Stomach (tissue), 9 donors: ENCODE data around the gene ZMIZ1. TPM values are rescaled to one million over a fixed set of nuclear protein-coding genes. Genes with fewer than 3 reads are reported as not detected.
"Not testable (repeated sequence)": the region's sequence is repeated elsewhere in the genome, so short reads cannot be mapped to it uniquely, and the experiment has no call there.

Experiments used
- DNase-seq, 2 donors: peaks; one replicate each; pipeline versions ENCODE4 v3.0.0 to v3.0.0-alpha.2; 2013 to 2019
- H3K27ac ChIP-seq, 5 donors: fragments of 200-600 bp in 4 of 5; sonication (generic) in 4 of 5; one replicate each; pipeline ENCODE4 v1.5.1; 2013 to 2019; ENCODE audit warnings: mild to moderate bottlenecking in 1 of 5, moderate library complexity in 1 of 5
- H3K27me3 ChIP-seq, 3 donors: fragments of 200-600 bp; sonication (generic); one replicate each; pipeline ENCODE4 v1.5.1; 2017 to 2019; ENCODE audit warnings: mixed run types in 1 of 3
- H3K36me3 ChIP-seq, 4 donors: fragments of 200-600 bp; sonication (generic); 1 replicate in 3 of 4; 2 replicates in 1 of 4; pipeline ENCODE4 v1.5.1; 2016 to 2019
- H3K4me1 ChIP-seq, 4 donors: fragments of 200-600 bp; sonication (generic); one replicate each; pipeline ENCODE4 v1.5.1; 2016 to 2019
- H3K4me3 ChIP-seq, 4 donors: fragments of 200-600 bp; sonication (generic) in 3 of 4; one replicate each; pipeline ENCODE4 v1.5.1; 2016 to 2019; ENCODE audit warnings: mild to moderate bottlenecking in 1 of 4
- H3K9me3 ChIP-seq, 4 donors: fragments of 200-600 bp; sonication (generic); one replicate each; pipeline ENCODE4 v1.5.1; 2016 to 2019
- EP300 ChIP-seq: sonication (generic); formaldehyde crosslinking; IDR thresholded peaks from one replicate; pipeline ENCODE4 v1.6.1; 2017; ENCODE audit warnings: antibody characterized with exemption
- POLR2A ChIP-seq, 4 donors: fragments of 450-650 bp; IDR thresholded peaks; one replicate each; pipeline ENCODE4 v1.6.1; 2016; ENCODE audit warnings: antibody characterized with exemption in 4 of 4, control low read depth in 2 of 4, mild to moderate bottlenecking in 1 of 4, moderate library complexity in 1 of 4
- POLR2AphosphoS5 ChIP-seq, 3 donors: sonication (generic); formaldehyde crosslinking; IDR thresholded peaks; one replicate each; pipeline ENCODE4 v1.6.1; 2016; ENCODE audit warnings: antibody characterized with exemption in 3 of 3
- WGBS, 5 donors: extraction: QIAGEN DNeasy Blood & Tissue Kit in 3 of 5; methylation state at CpG; one replicate each; pipeline versions ENCODE4 v1.1.5 to v1.1.7; 2013 to 2018; 5-methylcytosine and 5-hydroxymethylcytosine counted together
- intact Hi-C: fragments of 100-400 bp; cut with DNase I; formaldehyde crosslinking; loops from one replicate; pipeline ENCODE4 v1.15.1; 2023; ENCODE audit warnings: low total_unique reads
- polyA plus RNA-seq, 3 donors: library from polyadenylated mRNA; stranded (reverse); fragments of 200-250 nt; gene quantifications; one replicate each; pipeline ENCODE4 v1.2.3, GENCODE V29; 2013
- total RNA-seq, 5 donors: library from RNA; depleted of rRNA; stranded (reverse); fragments of >200 nt; gene quantifications; one replicate each; pipeline versions ENCODE4 v1.1.0 to v1.2.3, GENCODE V29; 2014 to 2016
- TF ChIP-seq, protein P1 (sequence below), 7 experiments: fragments of 450-650 bp in 4 of 7; fragments of 200-600 bp in 3 of 7; sonication (generic) in 3 of 7; IDR thresholded peaks; one replicate each; pipeline ENCODE4 v1.5.1; 2016 to 2019; ENCODE audit warnings: antibody characterized with exemption in 7 of 7, control low read depth in 2 of 7, mild to moderate bottlenecking in 1 of 7
- donor health status: healthy with polysubstance abuse.
- donor health status: Bipolar disorder and iron deficiency.
- donor health status: healthy.

ZMIZ1 gene
- total and polyA plus RNA-seq, 8 donors: 17.7 to 103 (median 26.3) TPM

DNA sequence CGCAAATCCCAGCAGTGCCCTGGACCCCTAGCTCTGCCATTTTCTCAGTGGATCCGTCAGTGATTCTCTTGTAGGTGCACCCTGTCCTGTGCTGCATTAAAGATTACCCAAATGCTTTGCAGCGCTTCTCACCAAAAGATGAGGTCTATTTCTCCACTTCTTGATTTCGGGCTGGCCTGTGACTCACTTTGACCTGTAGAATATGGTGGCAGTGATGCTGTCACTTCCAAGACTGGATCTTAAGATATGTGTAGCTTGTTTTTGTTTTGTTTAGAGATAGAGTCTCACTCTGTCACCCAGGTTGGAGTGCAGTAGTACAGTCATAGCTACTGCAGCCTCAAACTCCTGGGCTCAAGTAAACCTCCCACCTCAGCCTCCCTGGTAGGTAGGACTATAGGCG, 37.0 kb upstream of the ZMIZ1 start:
- no peaks in the 10 kb centered on the region for H3K36me3 ChIP-seq
- no peaks in the 10 kb centered on the region for H3K27me3 ChIP-seq
- no peak for DNase-seq
- H3K9me3 ChIP-seq: no peaks in the 10 kb centered on the region
- WGBS, 5 donors: 88 to 97% (median 95%) methylated on average over 5 of the region's 5 CpGs
- no peak overlapping the region for H3K4me3 ChIP-seq
- intact Hi-C loops: no loop called here
- H3K27ac ChIP-seq: no peak overlapping the region
- no peak for TF ChIP-seq POLR2A (IDR thresholded peaks at IDR 0.05)
- H3K4me1 ChIP-seq: peaks cover 0 to 10% (median 4%) of the 10 kb centered on the region in 4 donors

DNA sequence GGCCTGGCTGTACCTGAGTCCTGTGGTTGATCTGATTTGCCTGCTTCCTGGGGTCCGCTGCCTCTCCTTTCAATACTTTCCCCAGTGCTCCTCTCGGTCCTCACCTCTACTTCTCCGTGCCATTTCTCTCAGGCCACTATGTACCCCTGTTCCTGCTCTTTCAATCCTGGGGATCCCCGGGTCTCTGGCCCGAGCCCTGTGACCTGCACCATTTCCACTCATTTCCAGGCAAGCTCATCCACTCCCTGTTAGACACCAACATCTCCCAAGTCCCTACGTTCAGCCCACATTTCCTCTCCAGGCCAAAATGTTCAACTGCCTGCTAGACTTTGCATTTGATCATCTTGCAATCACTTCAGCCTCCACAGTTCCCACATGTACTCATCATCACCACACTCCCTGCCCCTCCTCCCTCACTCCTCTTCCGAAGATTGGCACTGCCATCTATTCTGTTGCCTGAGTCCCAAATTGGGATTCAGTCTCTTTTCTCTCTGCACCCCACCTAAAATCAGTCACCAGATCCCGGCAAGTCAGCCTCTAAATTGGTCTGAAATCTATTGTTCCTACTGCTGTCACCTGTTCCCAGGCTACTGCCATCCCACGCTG, 34.4 kb upstream of the ZMIZ1 start:
- DNase-seq: no peak
- H3K9me3 ChIP-seq: no peaks in the 10 kb centered on the region

DNA sequence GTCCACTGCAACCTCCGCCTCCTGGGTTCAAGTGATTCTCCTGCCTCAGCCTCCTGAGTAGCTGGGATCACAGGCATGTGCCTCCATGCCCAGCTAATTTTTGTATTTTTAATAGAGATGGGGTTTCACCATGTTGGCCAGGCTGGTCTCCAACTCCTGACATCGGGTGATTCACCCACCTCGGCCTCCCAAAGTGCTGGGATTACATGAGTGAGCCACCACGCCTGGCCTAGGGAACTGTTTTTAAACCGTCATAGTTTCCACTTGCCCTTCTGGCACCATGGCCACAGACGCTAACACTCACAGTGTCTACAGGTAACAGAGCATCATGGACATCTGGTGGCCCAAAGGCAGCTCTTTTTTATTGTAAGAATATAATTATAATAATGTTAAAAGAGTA, 32.4 kb upstream of the ZMIZ1 start:
- H3K27me3 ChIP-seq, H3K9me3 ChIP-seq, intact Hi-C loops, H3K4me3 ChIP-seq, DNase-seq, H3K27ac ChIP-seq, H3K36me3 ChIP-seq, H3K4me1 ChIP-seq: not testable (repeated sequence)
- WGBS, 5 donors: 77 to 96% (median 90%) methylated on average over 6 of the region's 6 CpGs

More for the DNA sequence above, 34.4 kb upstream of the ZMIZ1 start:
- TF ChIP-seq POLR2A (IDR thresholded peaks at IDR 0.05) (no peak), POLR2AphosphoS5 (IDR thresholded peaks at IDR 0.05) (no peak), EP300 (no peak)
- TF ChIP-seq, protein P1, sequence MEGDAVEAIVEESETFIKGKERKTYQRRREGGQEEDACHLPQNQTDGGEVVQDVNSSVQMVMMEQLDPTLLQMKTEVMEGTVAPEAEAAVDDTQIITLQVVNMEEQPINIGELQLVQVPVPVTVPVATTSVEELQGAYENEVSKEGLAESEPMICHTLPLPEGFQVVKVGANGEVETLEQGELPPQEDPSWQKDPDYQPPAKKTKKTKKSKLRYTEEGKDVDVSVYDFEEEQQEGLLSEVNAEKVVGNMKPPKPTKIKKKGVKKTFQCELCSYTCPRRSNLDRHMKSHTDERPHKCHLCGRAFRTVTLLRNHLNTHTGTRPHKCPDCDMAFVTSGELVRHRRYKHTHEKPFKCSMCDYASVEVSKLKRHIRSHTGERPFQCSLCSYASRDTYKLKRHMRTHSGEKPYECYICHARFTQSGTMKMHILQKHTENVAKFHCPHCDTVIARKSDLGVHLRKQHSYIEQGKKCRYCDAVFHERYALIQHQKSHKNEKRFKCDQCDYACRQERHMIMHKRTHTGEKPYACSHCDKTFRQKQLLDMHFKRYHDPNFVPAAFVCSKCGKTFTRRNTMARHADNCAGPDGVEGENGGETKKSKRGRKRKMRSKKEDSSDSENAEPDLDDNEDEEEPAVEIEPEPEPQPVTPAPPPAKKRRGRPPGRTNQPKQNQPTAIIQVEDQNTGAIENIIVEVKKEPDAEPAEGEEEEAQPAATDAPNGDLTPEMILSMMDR (IDR thresholded peaks at IDR 0.05): no peak
- no peaks in the 10 kb centered on the region for H3K4me1 ChIP-seq
- no peak overlapping the region for H3K4me3 ChIP-seq
- no peak overlapping the region for H3K27ac ChIP-seq
- no peaks in the 10 kb centered on the region for H3K27me3 ChIP-seq
- no peaks in the 10 kb centered on the region for H3K36me3 ChIP-seq
- intact Hi-C loops: no loop called here
- WGBS, 5 donors: 92 to 96% (median 94%) methylated on average over 9 of the region's 9 CpGs

DNA sequence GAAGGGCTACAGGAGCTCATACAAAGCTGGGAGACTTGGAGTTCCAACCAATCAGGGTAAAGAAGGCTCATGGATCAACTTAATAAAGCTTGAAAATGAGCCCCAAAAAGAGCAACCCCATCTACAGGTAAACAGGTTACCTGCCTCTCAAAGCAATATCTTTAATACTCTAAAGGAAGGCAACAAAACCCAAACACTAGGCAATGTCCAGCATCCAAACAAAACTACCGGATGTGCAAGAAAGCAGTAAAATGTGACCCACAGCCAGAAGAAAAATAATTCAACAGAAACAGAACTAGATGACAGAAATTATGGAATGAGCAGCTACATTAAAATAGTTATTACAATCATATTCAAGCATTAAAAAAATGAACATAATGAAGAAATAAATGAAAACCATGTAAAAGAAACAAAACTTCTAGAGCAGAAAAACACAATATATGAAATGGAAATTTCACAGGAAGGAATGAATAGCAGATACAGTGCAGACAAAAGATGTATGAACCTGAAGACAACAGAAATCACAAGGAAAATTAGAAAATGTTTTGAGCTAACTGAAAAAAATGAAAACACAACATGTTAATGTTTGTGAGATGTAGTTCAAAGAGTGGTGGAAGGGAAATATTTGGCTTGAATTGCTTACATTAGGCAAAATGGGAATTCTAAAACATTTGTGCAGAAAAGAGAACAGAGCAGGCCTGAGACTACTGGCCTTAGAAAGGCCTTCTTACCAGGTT, 30.5 kb upstream of the ZMIZ1 start:
- DNase-seq: no peak
- TF ChIP-seq POLR2A (IDR thresholded peaks at IDR 0.05): no peak
- TF ChIP-seq, protein P1 (IDR thresholded peaks at IDR 0.05): no peak

DNA sequence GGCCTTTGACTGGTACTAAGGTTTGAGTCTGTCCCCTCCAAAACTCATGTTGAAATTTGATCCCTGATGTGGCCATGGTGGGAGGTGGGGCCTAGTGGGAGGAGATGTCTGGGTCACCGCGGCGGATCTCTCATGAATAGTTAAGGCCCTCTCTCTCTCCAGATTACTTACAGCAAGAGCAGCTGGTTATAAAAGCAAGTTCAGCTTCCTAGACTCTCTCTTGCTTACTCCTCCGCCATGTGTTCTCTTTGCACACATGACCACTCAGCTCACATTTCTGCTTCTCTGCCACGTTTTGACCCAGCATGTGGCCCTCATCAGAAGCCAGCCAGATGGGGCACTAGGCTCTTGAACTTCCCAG, 29.9 kb upstream of the ZMIZ1 start:
- TF ChIP-seq, protein P1 (IDR thresholded peaks at IDR 0.05): no peak
- no peak for TF ChIP-seq POLR2A (IDR thresholded peaks at IDR 0.05)
- TF ChIP-seq EP300: no peak
- TF ChIP-seq POLR2AphosphoS5 (IDR thresholded peaks at IDR 0.05): no peak
- WGBS, 5 donors: 46 to 77% (median 65%) methylated on average over 5 of the region's 5 CpGs
- intact Hi-C loops: no loop called here
- no peak for DNase-seq
- Histone ChIP-seq H3K4me3 (no peak overlapping the region), H3K36me3 (no peaks in the 10 kb centered on the region), H3K9me3 (no peaks in the 10 kb centered on the region), H3K4me1 (no peaks in the 10 kb centered on the region), H3K27ac (no peak overlapping the region), H3K27me3 (no peaks in the 10 kb centered on the region)

More for the DNA sequence above, 30.5 kb upstream of the ZMIZ1 start:
- no peak overlapping the region for H3K27ac ChIP-seq
- H3K9me3 ChIP-seq: no peaks in the 10 kb centered on the region
- no peak overlapping the region for H3K4me3 ChIP-seq
- H3K36me3 ChIP-seq: no peaks in the 10 kb centered on the region
- intact Hi-C loops: no loop called here
- H3K4me1 ChIP-seq: no peaks in the 10 kb centered on the region
- no peaks in the 10 kb centered on the region for H3K27me3 ChIP-seq
- 92 to 100% (median 94%) methylated on average over 1 of the region's 1 CpG for WGBS, 5 donors
